Measurements from ENCODE around the gene CRHR1. TPM values are rescaled to one million over a fixed set of nuclear protein-coding genes. Genes with fewer than 3 reads are reported as not detected.

The CRHR1 gene
- total and polyA plus RNA-seq, 2 of the 4 experiments (the other 2 are of a cell fraction) = not detected

DNA sequence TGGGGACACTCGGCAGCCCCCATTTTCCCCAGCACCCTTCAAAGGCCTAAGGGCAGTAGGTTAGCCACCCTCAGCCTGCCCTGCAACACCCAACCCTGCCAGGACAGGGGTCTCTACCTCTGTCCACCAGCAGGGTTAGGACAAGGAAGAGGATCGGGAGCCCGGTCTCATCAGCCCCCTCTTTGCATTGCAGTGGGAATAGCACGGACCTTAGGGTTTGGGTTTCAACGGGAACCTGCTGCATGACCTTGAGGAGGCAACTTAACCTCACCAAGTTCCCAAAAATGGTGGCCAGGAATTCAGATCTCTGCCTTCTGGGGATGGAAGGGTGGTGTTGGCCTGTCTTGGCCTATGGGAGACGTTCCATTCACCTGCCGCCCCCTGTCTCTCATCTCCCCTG, 40.4 kb downstream of the CRHR1 start:
- H4K8ac ChIP-seq (ENCODE audit: low read depth in 2 of 2, low read length in 2 of 2) = no peak overlapping the region
- H3K14ac ChIP-seq (replicated peaks; ENCODE audit: low read depth, low read length) = no peak overlapping the region
- H3K9me1 ChIP-seq (ENCODE audit: insufficient read depth, low read length) = no peaks in the 10 kb centered on the region
- no peaks in the 10 kb centered on the region for H3K4me1 ChIP-seq (ENCODE audit: control insufficient read depth, insufficient read depth, low read length)
- H3K4ac ChIP-seq (ENCODE audit: low read depth, low read length) = no peak overlapping the region
- no peak overlapping the region for H2BK20ac ChIP-seq (ENCODE audit: low read depth, low read length)
- no peak for ATAC-seq (ENCODE audit: low read depth)
- H2BK15ac ChIP-seq (ENCODE audit: low read depth, low read length) = no peak overlapping the region
- no peak overlapping the region for H3K56ac ChIP-seq (ENCODE audit: extremely low read depth, insufficient read depth, low read length)
- WGBS, 2 experiments (ENCODE audit: extremely low coverage in 2 of 2, insufficient read length in 1 of 2) = no CpG with 5 or more reads among the region's 7 CpGs
- no peak overlapping the region for H2AK5ac ChIP-seq (ENCODE audit: low read depth, low read length)
- H4K91ac ChIP-seq (ENCODE audit: insufficient read depth, low read depth, low read length) = no peak overlapping the region
- H3K4me2 ChIP-seq (ENCODE audit: low read depth, low read length) = no peak overlapping the region
- no TSS peak for BruUV-seq (replicated peaks)
- POLR2A ChIA-PET (ENCODE audit: unreplicated experiment) = no interaction called here
- H2BK5ac ChIP-seq (ENCODE audit: low read depth, low read length, poor library complexity, severe bottlenecking) = no peak overlapping the region
- H3K4me3 ChIP-seq (ENCODE audit: insufficient read depth, low read depth, low read length) = no peak overlapping the region
- intact Hi-C loops (cut with micrococcal nuclease) = no loop called here
- H3K79me1 ChIP-seq (ENCODE audit: low read depth in 1 of 2, low read length in 2 of 2) = no peaks in the 10 kb centered on the region
- H3K27me3 ChIP-seq (ENCODE audit: control insufficient read depth, insufficient read depth, low read length) = peaks cover 29% of the 10 kb centered on the region
- H3K36me3 ChIP-seq (ENCODE audit: control insufficient read depth, insufficient read depth, low read length) = no peaks in the 10 kb centered on the region
- no peak overlapping the region for H3K9ac ChIP-seq (ENCODE audit: low read depth, low read length)
- H3K27ac ChIP-seq (ENCODE audit: insufficient read depth, low read length) = no peak overlapping the region
- in situ Hi-C loops (cut with MboI; ENCODE audit: low sequenced_read_pairs) = no loop called here
- H2AFZ ChIP-seq (replicated peaks; ENCODE audit: low read length, poor library complexity) = no peak overlapping the region
- no peak for DNase-seq
- no peak overlapping the region for H4K5ac ChIP-seq (ENCODE audit: low read depth, low read length)
- no peak overlapping the region for H3K18ac ChIP-seq (ENCODE audit: low read depth, low read length)
- no peak overlapping the region for H2BK120ac ChIP-seq (ENCODE audit: low read depth, low read length)
- CTCF ChIA-PET = no interaction called here
- H3K23ac ChIP-seq (ENCODE audit: low read depth, low read length) = no peak overlapping the region
- no peaks in the 10 kb centered on the region for H4K20me1 ChIP-seq (ENCODE audit: insufficient read depth, low read length)
- no peaks in the 10 kb centered on the region for H3K9me3 ChIP-seq (ENCODE audit: control insufficient read depth, insufficient read depth, low read length)
- no peak overlapping the region for H2AK9ac ChIP-seq (replicated peaks; ENCODE audit: low read depth, low read length, poor library complexity)
- no peak for TF ChIP-seq MXI1 (IDR thresholded peaks at IDR 0.05; ENCODE audit: borderline replicate concordance, low read depth, low read length)
- no peak for TF ChIP-seq RCOR1 (IDR thresholded peaks at IDR 0.05; ENCODE audit: insufficient replicate concordance, low read length)
- TF ChIP-seq, protein P1, sequence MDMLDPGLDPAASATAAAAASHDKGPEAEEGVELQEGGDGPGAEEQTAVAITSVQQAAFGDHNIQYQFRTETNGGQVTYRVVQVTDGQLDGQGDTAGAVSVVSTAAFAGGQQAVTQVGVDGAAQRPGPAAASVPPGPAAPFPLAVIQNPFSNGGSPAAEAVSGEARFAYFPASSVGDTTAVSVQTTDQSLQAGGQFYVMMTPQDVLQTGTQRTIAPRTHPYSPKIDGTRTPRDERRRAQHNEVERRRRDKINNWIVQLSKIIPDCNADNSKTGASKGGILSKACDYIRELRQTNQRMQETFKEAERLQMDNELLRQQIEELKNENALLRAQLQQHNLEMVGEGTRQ (IDR thresholded peaks at IDR 0.05; ENCODE audit: low read depth, low read length) = no peak
- no peak for TF ChIP-seq RFX5 (IDR thresholded peaks at IDR 0.05; ENCODE audit: low read depth, low read length)
- TF ChIP-seq, protein P2, sequence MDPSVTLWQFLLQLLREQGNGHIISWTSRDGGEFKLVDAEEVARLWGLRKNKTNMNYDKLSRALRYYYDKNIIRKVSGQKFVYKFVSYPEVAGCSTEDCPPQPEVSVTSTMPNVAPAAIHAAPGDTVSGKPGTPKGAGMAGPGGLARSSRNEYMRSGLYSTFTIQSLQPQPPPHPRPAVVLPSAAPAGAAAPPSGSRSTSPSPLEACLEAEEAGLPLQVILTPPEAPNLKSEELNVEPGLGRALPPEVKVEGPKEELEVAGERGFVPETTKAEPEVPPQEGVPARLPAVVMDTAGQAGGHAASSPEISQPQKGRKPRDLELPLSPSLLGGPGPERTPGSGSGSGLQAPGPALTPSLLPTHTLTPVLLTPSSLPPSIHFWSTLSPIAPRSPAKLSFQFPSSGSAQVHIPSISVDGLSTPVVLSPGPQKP (IDR thresholded peaks at IDR 0.05; ENCODE audit: borderline replicate concordance, low read depth, low read length) = no peak
- no peak for TF ChIP-seq POLR2A (IDR thresholded peaks at IDR 0.05; ENCODE audit: low read depth, low read length)
- dilution Hi-C loops (cut with HindIII; ENCODE audit: low sequenced_read_pairs, unreplicated experiment) = no loop called here
